HG02938 (cell line): Measurements from ENCODE around the gene ZNF827.

ENCODE experiments used
- ATAC-seq: cut with Tn5 transposase; IDR thresholded peaks from one replicate; pipeline ENCODE4 v1.9.1; 2021; ENCODE audit warnings: mild to moderate bottlenecking, moderate library complexity; ENCODE audit not compliant: unreplicated experiment

Gene ZNF827

GRCh38 chr4:145938618-145939440 is at the start of gene ZNF827:
Gene ZNF827 (minus strand): TSS chr4:145938823. CDS start chr4:145938407, 416 bp downstream.
- ATAC-seq: peak; percentile 28

- no peak for ATAC-seq
Measured at GRCh38 chr4:145984563-145984962, 45.9 kb upstream of the ZNF827 start.

- ATAC-seq: no peak
Measured at GRCh38 chr4:145982791-145983190, 44.2 kb upstream of the ZNF827 start.

- no peak for ATAC-seq
Measured at GRCh38 chr4:145979160-145979559, 40.5 kb upstream of the ZNF827 start.

DNA sequence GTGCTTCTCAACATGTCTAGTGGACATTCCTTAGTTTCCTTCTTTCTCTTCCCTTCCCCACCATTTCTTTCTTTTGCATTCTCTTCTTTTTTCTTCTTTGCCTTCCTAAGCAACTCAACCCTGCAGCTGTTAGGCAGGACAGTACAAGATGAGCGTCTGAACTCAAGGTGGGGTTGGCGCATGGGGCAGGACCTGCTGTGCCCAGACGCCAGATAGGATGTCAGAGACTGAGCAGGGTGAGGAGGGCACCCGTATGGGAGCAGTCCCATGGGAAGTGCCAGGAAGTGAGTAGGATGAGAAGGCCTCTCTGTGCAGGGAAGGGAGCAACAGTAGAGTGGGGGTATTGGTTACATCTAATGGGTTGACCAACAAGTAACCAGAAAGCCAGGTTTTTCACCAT is 38.1 kb upstream of the ZNF827 start:
- ATAC-seq: no peak

DNA sequence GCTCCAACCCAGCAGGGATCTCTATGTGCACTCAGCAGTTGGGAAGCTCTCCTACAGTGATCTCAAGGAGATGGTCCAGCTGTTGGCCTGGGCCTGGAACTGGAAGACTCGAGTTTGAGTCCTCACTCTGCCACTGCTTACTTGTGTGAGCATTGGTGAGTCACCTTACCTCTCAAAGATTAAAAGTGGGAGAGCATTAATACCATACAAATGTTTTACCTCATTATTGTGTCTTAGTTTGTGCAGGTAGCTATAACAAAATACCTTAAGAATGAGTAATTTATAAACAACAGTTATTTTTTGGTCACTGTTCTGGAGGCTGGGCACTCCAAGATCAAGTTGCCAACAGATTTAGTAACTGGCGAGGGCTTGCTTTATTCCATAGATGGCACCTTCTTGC is 21.4 kb upstream of the ZNF827 start:
- ATAC-seq: no peak

DNA sequence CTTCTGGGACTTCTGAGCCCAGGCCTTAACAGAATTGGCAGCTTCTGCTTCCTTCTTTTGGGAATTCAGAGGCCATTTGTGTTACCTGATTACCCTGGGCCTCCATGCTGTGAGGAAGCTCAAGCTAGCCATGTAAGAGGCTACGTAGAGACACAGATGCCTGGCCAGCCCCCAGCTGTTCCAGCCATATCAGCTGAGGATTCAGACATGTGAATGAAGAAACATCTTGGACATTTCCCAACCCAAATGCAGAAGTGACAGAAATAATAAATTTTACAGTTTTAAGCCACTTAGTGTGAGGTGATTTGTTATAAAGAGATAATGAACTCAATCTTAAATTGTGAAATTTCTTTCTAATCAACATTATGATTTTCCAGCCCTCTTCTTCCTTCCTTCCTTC is 18.7 kb upstream of the ZNF827 start:
- no peak for ATAC-seq

- ATAC-seq: no peak
Measured at GRCh38 chr4:145956288-145956890, 17.8 kb upstream of the ZNF827 start.

DNA sequence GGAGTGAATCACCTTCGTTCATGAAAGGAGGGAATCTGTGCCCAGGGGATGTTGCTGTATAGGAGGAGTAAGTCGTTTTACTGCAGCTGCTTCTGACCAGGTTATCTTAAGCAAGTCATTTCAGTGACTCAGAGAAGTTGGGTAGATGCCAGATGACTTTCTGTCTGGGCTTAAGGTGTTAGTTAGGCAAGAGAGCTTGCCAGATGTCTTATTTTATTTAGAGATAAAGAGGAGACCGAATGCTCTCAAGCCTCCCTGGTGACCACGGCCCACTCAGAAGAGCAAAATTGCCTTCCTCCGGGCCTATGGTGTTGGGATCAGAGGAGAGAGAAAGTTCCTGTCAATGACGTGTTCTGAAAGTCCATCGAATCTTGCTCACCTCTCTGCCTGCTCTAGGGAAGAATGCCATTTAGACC is 16.3 kb upstream of the ZNF827 start:
- no peak for ATAC-seq

DNA sequence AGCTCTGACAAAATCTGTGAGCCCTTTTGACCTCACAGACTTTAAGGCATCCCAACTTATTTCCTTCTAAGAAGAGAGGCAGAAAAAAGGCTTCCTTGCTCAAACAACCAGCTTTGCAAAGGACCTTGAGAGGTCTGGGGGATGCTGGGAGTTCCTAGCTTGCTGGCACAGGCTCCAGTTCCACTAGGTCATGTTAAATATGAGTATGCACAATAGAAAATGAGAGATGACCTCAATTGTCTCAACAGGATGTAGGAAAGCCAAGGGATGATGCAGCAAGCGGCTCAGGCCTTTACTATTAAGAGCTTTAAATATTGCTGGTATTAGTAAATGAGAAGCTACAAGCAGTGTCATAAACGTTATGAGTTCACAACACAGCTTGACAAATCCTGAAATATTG is 13.3 kb upstream of the ZNF827 start:
- ATAC-seq: no peak

DNA sequence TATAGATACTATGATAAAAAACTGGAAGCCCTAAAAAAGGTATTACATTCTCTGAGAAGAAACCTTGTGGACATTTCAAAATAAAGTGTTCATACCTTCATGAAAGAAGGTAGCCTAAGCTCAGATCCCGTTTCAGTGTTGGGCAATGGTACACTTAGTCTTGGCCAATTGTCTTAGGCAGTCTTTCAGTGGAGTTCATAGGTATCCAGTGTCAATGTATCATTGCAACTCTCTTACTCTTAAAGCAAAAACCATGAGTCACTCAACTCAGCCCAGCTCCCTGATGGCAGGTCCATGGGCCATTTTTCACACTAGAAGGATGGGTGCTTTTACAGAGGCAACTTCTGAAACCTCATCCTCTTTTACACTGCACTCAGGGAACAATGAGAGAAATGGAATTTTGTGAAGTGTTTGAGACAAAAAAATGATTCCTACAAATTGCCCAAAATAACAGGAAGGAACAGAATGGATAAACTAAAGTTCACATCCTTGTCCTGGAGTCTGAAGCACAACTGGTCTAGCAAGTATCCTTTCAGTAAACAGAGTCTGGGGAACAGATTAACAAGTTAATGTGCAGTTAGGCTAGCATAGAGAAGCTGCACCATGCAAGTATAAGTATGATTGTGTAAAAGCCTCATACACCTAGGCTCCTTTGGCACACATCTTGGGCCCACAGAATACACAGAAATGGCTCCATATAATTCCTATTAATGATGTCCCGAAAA is 7.0 kb upstream of the ZNF827 start:
- ATAC-seq: no peak

DNA sequence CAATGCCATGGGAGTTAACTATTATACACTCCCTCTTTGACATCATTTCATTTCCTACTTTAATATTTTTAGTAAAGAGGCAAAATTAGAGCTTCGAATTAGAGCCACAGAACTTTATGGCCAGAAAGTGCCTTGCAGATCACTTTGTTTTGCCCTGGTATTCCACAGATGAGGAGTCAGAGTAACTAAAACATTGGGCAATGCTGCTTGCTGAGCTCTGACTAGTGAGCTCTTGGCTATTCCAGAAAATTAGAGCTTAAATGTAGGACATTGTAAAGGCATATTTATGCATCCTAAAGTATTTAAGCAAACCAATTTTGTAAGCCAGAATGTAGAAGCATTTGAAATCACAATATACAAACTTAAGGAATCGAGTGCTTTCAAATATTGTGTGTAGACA is 6.3 kb upstream of the ZNF827 start:
- ATAC-seq: no peak

- ATAC-seq: no peak
Measured at GRCh38 chr4:145939856-145940255, 1.2 kb upstream of the ZNF827 start.

DNA sequence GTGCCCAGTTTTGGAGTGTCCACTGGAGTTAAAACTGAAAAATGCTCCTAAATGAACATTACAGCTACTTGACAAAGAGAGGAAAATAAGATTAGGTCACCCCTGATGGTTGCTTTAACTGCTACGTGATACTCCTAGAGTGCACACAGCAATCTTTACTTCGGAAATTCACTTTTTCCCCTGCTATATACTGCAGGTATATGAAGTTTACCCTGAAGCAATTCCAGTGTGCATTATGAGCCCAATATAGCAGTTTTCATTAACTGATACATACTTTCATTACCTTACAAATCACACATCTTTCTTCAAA is 773 bp upstream of the ZNF827 start:
- ATAC-seq: no peak

DNA sequence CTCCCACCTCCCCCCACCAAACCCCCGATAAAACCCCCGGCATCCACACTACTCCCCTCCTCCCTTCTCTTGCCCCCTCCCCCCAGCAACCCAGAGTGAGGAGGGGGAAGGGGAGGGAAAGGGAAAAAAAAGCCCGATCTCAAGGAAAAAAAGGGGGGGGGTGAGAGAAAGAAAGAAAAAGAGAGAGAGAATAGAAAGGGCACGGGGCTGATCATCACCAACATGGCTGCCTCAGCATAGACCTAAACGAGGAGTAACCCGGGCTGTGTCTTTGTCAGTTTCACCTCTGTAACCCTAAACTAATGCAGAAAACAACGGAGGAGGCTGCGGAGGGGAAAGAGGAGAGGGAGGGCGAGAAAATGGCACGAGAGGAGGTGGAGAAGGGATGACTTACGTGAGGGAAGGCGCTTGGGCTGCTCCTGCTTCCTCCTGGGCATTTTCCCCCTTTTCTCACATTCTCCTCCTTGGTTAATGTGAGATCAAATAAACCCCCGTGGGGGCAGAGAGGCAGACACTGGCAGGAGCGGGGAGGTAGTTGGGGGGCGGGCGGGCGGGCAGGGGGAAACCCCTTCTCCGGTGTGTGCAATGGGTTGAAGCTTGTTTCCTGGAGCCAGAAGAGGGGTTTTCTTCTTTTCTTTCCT is 532 bp downstream of the ZNF827 start:
- peak; percentile 14 for ATAC-seq

DNA sequence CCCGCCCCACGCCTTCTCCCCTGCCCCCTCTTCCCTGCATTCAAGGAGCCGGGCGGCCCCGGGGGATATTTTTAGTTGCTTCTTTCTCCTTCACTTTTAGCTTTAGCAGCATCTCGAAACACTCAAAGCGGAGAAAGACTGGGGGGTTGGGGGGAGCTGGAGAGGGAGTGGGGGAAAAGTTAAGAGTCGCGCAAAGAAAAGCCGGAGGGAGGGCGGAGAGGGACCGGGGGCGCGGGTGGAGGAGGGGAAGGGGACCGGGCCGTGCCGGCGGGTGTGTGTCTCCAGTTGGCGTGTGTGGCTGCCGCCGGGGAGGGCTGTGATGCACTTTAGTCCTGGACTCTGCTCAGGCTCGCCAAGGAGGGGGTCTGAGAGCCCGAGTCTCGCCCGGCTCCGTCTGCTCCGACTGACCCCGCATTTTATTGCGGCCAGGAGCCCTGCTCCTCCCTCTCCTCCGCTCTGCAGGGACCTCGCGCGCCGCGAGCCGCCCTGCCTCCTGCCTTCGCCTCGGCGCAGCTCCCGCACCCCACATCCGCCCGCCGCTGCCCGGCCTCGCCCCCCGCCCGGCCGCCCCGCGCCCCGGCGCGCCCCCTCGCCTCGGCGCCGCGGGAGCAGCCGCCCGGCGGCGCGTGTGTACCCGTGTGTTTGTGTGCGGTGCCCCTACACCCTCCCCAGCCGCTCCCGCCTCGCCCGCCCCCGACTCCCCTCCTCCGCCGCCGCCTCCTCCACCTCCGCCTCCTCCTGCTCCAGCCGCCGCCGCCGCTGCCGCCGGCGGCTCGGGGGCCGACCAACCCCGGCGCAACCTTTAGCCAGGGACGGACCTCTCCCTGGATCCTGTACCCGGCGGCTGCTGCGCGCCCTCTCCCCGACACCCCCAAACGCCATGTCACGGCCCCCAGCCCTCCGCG is 1.4 kb downstream of the ZNF827 start:
- ATAC-seq: peak; percentile 20

- peak; percentile 56 for ATAC-seq
Measured at GRCh38 chr4:145936142-145936996, 2.3 kb downstream of the ZNF827 start.

DNA sequence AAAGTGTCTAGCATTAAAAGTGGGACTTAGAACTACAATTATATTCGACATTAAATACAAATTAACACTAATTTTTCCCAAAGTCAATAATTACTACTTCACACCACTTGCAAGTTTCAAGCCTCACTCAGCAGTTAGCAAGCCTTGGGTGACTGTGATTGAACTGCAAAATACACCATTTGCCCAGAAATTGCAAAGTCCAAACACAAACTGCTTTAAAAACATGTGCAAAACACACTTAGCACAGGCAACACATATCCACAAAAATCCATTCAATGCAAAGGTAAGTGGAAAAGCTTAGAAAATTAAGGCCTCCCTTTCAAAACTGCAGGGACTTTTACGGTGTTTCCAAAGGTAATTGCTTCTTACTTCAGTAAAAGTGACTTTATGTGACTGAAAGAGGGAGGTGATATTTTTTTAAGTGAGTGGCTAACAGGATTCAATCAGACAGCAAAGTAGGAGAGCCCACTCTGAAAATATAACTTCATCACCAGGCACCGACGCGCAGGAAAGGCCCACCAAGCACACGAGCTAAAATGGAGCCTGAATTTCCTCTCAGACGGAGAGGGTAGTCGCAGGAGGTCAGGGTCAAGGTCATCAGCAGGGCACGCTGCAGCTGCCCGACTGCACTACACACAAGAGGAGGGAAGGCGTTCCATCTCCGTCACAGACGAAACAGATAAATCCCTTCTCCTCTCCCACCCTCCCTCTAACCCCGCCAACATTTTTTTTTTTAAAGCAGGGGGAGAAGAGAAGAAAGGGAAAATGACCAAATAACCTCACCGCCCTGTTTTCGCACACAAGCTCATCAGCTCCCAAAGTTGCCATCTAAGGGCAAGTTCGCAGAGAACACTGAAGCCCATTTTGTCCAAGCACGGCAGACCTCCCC is 3.1 kb downstream of the ZNF827 start:
- no peak for ATAC-seq
